Left lung (tissue), 10 donors: ENCODE data around the gene ZBTB37. TPM values are rescaled to one million over a fixed set of nuclear protein-coding genes. Genes with fewer than 3 reads are reported as not detected.
A peak's percentile ranks its signal among the peaks of the same experiment; 100 is the strongest.

Source experiments
- ATAC-seq: fragments of 200-7000 bp; cut with Tn5 transposase; one replicate; pipeline ENCODE4 v1.9.1; 2020; ENCODE audit warnings: moderate library complexity
- DNase-seq, 4 donors: peaks; one replicate each; pipeline ENCODE4 v3.0.0-alpha.2; 2013 to 2020
- H3K27ac ChIP-seq, 2 donors: fragments of 200-600 bp; sonication (generic) in 1 of 2; one replicate each; pipeline versions ENCODE4 v1.5.0 to v1.8.0; 2020 to 2021
- H3K27me3 ChIP-seq, 2 donors: fragments of 200-600 bp; sonication (generic) in 1 of 2; one replicate each; pipeline versions ENCODE4 v1.5.0 to v1.8.0; 2020 to 2021
- H3K36me3 ChIP-seq, 2 donors: fragments of 200-600 bp; sonication (generic) in 1 of 2; one replicate each; pipeline versions ENCODE4 v1.5.0 to v1.8.0; 2020 to 2021
- H3K4me1 ChIP-seq, 2 donors: fragments of 200-600 bp; one replicate each; pipeline ENCODE4 v1.8.0; 2021
- H3K4me3 ChIP-seq, 2 donors: fragments of 200-600 bp; sonication (generic) in 1 of 2; one replicate each; pipeline versions ENCODE4 v1.5.0 to v1.8.0; 2020 to 2021; ENCODE audit warnings: mild to moderate bottlenecking in 1 of 2
- H3K9me3 ChIP-seq, 2 donors: fragments of 200-600 bp; sonication (generic) in 1 of 2; one replicate each; pipeline versions ENCODE4 v1.5.0 to v1.8.0; 2020 to 2021
- intact Hi-C, 2 donors: fragments of 100-400 bp; cut with DNase I; formaldehyde crosslinking; loops; one replicate each; pipeline versions ENCODE4 v1.11.2 to v1.14.2; 2022
- polyA plus RNA-seq, 6 donors: library from polyadenylated mRNA; unstranded; fragments of 120-200 nt; gene quantifications; one replicate each; pipeline ENCODE4 v1.2.1, GENCODE V29; 2013; ENCODE audit not compliant: insufficient read length in 6 of 6
- total RNA-seq, 2 donors: library from RNA; stranded (reverse); fragmentation: NEBNext Ultra II Directional; extraction: Animal tissue kit (Norgen Biotek cat#: 25700); gene quantifications; one replicate each; pipeline ENCODE4 v1.2.1, GENCODE V29; 2021
- TF ChIP-seq, protein P1 (sequence below), 2 donors: fragments of 200-600 bp; sonication (generic) in 1 of 2; IDR thresholded peaks; one replicate each; pipeline versions ENCODE4 v1.5.0 to v1.8.0; 2021; ENCODE audit warnings: antibody characterized with exemption in 2 of 2
- donor health status: DM: no; HTN: yes; CAD: no.
- donor health status: DM: no; HTN: no; CAD: no.

ZBTB37 gene
- total and polyA plus RNA-seq, 8 donors = 10.0 to 13.3 (median 12.1) TPM

DNA sequence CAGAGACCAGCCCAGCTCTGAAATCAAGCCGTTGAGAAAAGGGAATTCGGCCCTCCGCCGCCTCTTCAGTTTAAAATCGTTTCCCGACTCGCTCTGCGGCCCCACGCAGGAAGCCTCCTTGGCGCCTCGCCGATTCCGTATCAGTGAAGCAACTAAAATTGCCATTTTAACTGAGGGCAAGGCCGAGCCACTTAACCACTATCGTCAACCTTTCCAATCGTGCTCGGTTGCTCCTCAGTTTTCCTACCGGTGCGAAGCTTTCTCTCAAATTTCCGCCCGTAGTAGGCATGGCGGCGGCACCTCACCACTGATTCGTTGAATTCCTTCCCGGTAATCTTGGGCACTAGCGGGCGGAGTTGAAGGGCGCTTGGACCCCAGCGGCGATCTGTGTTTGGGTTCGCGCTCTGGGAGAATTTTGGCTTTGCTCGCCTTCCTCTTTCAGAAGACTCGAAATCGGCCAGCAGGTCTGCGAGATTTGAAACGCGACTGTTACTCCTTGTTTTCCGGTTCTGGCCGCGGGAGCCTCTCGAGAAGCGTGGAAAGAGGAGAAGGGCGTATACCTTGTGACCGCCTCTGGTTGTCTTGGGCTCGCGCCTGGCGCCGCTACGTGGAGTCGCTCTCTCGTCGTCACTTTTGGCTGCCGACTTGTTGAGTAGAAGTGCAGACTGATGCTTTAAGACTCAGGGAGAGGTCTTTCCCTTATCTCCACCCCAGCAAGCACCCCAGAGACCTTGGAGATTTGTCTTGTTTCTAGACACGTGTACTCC lies 43.7 kb upstream of the ZBTB37 start, which contains the start of the genes CENPL and DARS2:
Gene CENPL (minus strand): TSS at position 569 of the 767 bp plus-strand sequence. CDS start 13,584 bp downstream, outside the sequence.
Gene DARS2 (plus strand): TSS at position 359 of the 767 bp plus-strand sequence. CDS start 557 bp downstream, outside the sequence.
- H3K9me3 ChIP-seq = no peaks in the 10 kb centered on the region
- H3K27ac ChIP-seq = peak within 1 kb of the TSS; percentile 95 to 97
- peaks cover 0 to 3% of the 10 kb centered on the region in 2 donors for H3K36me3 ChIP-seq
- TF ChIP-seq, protein P1, sequence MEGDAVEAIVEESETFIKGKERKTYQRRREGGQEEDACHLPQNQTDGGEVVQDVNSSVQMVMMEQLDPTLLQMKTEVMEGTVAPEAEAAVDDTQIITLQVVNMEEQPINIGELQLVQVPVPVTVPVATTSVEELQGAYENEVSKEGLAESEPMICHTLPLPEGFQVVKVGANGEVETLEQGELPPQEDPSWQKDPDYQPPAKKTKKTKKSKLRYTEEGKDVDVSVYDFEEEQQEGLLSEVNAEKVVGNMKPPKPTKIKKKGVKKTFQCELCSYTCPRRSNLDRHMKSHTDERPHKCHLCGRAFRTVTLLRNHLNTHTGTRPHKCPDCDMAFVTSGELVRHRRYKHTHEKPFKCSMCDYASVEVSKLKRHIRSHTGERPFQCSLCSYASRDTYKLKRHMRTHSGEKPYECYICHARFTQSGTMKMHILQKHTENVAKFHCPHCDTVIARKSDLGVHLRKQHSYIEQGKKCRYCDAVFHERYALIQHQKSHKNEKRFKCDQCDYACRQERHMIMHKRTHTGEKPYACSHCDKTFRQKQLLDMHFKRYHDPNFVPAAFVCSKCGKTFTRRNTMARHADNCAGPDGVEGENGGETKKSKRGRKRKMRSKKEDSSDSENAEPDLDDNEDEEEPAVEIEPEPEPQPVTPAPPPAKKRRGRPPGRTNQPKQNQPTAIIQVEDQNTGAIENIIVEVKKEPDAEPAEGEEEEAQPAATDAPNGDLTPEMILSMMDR (IDR thresholded peaks at IDR 0.05) = no peak
- intact Hi-C loops = no loop called here
- ATAC-seq (peak; percentile 98), DNase-seq (peak; percentile 94 to 99 (median 96))
- H3K4me3 ChIP-seq = peak within 1 kb of the TSS; percentile 71 to 83
- no peaks in the 10 kb centered on the region for H3K27me3 ChIP-seq
- peaks cover 2 to 32% of the 10 kb centered on the region in 2 donors for H3K4me1 ChIP-seq

DNA sequence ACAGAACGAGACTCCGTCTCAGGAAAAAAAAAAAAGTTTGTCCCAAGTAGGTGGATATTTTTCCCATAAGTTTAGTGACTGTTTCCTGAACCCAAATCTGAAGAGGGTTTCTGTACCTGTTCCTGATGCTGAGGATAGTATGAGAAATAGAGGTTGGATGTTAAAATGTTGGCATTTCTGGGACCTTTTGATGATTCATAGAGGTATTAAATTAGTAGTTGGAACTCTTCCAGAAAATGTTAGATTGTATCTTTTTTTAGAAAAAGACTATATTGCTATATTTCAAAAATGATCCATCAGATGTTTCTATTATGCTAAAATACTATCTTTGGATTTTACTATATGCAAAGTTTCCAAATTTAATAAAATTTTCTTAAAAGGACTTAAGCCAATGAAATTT lies 40.6 kb upstream of the ZBTB37 start:
- no peak for ATAC-seq
- Histone ChIP-seq H3K9me3 (no peaks in the 10 kb centered on the region), H3K36me3 (peaks cover 0 to 27% of the 10 kb centered on the region in 2 donors), H3K27me3 (no peaks in the 10 kb centered on the region), H3K4me1 (peaks cover 2 to 26% of the 10 kb centered on the region in 2 donors), H3K27ac (no peak overlapping the region), H3K4me3 (no peak overlapping the region)
- DNase-seq = no peak
- intact Hi-C loops = no loop called here
- TF ChIP-seq, protein P1 (IDR thresholded peaks at IDR 0.05) = no peak

DNA sequence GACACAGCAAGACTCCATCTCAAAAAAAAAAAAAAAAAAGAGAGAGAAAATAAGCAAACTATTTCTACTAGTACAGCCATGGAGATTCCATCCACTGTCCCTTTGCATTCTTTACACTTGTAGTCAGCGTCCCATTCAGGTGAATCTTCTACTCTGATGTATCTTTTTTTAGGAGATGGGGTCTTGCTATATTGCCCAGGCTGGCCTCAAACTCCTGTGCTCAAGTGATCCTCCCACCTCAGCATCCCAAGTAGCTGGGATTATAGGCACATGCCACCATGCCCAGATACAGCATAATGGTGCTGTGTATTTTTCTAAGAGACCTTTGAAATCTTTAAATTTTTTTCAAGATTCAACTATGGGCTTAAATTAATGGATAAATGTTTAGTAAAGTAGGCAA lies 35.4 kb upstream of the ZBTB37 start:
- TF ChIP-seq, protein P1 (IDR thresholded peaks at IDR 0.05) = no peak
- no peaks in the 10 kb centered on the region for H3K4me1 ChIP-seq
- no peaks in the 10 kb centered on the region for H3K27me3 ChIP-seq
- peaks cover 0 to 78% of the 10 kb centered on the region in 2 donors for H3K36me3 ChIP-seq
- intact Hi-C loops = no loop called here
- ATAC-seq (no peak), DNase-seq (no peak)
- no peak overlapping the region for H3K4me3 ChIP-seq
- H3K9me3 ChIP-seq = no peaks in the 10 kb centered on the region
- H3K27ac ChIP-seq = no peak overlapping the region

DNA sequence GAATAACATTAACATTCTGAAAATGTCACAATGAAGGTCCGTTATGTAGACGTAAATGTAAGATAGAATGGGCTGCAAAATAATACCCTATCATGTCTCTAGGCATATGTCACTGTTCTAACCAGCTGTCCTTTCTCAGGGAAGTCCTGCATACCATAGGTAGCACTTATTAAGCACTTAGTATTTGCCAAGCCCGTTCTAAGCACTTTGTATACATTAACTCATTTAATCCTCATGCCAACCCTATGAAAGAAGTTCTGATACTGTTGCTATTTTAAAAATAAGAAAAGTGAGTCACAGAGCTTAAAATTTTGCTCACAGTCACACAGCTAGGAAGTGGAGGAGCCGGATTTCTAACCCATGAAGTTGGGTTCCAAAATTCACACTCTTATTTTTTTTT lies 16.1 kb upstream of the ZBTB37 start:
- Histone ChIP-seq H3K27ac (no peak overlapping the region), H3K27me3 (no peaks in the 10 kb centered on the region), H3K36me3 (peaks cover 0 to 69% of the 10 kb centered on the region in 2 donors), H3K4me3 (no peak overlapping the region), H3K4me1 (peaks cover 7 to 15% of the 10 kb centered on the region in 2 donors), H3K9me3 (no peaks in the 10 kb centered on the region)
- ATAC-seq = no peak
- intact Hi-C loops = no loop called here
- TF ChIP-seq, protein P1 (IDR thresholded peaks at IDR 0.05) = no peak
- DNase-seq = no peak

DNA sequence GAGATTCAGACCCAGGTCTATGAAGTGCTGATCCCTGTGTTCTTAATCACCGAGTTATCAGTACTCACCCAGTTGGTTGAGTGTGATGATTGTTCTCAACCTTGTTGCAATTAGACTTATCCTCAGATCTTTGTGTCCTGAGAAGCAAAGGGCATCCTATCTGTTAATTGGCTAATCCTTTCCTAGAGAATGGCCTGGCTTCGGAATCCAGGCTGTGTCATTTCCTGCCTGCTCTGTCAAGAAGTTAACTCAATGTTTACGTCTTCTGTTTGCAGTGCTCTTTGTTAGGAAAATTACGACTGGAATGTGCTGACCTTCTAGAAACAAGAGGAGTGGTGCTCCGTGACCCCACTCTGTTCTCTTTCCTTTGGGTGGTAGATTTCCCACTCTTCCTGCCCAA lies 15.1 kb upstream of the ZBTB37 start:
- TF ChIP-seq, protein P1 (IDR thresholded peaks at IDR 0.05) = no peak
- no peaks in the 10 kb centered on the region for H3K9me3 ChIP-seq
- ATAC-seq (peak; percentile 82), DNase-seq (peak in 1 of 4 donors; percentile 35)
- no peaks in the 10 kb centered on the region for H3K27me3 ChIP-seq
- H3K36me3 ChIP-seq = peaks cover 0 to 76% of the 10 kb centered on the region in 2 donors
- peaks cover 7 to 15% of the 10 kb centered on the region in 2 donors for H3K4me1 ChIP-seq
- peak overlapping the region; percentile 36 to 69 for H3K27ac ChIP-seq
- H3K4me3 ChIP-seq = no peak overlapping the region
- intact Hi-C loops = no loop called here
